NCI-H2107 treated with DMSO at 0.1 percent for 48 hours (cell line): ENCODE results near the gene PREX1.

Experiments
- DNase-seq: peaks from one replicate; lab custom pipeline; 2025; ENCODE audit not compliant: unreplicated experiment; lab: John Stamatoyannopoulos, UW

The PREX1 gene

DNA sequence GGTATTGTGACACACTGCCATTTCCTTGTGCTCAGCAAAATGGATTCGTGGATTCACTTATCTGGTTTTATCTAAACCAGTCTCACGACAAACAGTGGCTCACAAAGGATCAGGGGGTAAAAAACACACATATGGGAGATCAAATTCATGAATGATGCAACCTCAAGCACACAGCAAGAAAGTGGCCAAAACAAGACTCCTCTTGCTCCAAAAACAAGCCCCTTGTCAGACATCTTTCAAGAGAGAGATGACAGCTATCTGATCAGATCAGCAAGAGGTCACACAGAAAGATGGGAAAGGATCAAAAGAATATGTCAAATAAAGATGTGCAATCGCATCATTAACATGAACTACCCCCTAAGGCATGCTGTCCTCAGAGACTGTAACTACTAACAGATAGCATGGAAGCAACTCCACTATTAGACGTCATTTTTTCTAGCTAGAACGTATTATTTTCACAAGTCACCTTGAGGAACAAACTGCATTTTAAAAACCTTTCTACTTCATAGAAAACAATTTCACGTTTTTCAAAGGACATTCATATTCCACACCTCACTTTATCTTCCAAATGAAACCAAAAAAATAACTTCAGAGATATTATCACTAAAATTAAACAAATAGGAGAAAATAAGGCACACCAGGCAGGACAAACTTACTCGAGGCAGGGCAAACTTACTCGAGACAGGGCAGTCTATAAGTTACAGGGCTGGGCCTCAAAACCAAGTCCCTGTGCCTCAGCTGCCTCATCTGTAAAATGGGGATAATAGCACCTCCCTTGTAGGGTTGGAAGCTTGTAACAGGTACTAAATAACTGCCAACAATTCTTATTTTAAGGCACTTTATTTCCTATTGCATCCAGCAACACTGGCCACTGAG lies 122.3 kb downstream of the PREX1 start:
- no peak for DNase-seq

DNA sequence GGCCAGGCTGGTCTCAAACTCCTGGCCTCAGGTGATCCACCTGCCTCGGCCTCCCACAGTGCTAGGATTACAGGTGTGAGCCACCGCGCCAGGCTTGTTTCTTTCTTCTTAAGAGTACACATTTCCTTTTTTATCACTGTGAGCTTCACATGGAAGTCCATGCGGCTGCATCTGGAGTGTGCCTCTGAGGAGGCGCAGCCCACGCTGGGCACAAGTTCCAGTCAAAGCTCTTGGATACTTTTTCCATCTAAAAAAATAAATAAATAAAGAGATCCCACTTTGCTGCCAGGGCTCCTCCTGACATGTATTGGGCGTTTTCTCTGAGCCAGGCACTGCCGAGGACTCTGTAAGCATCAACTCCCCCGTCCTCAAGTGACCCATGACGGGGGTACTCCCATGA lies 123.0 kb downstream of the PREX1 start:
- no peak for DNase-seq

- DNase-seq: no peak
Measured at GRCh38 chr20:48703511-48704219, 124.1 kb downstream of the PREX1 start.

DNA sequence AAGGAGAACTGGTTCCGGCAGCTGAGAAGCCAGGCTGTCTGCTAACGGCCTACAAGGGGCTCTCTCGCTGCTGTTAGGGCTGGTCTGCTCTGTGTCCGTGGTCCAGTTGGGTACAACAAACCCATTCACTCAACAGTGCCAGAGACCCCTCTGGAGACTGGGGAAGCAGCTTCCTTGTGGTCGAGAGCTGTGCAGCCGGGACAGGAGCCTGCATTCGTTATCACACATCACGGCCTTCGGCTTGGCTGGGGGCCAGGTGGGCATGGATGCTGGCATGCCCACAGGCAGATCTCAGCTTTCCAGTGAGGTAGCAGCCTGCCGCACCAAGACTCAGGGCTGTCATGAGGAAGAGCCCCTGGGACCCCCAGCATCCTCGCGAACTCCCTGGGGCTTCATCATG lies 124.7 kb downstream of the PREX1 start:
- DNase-seq: no peak

DNA sequence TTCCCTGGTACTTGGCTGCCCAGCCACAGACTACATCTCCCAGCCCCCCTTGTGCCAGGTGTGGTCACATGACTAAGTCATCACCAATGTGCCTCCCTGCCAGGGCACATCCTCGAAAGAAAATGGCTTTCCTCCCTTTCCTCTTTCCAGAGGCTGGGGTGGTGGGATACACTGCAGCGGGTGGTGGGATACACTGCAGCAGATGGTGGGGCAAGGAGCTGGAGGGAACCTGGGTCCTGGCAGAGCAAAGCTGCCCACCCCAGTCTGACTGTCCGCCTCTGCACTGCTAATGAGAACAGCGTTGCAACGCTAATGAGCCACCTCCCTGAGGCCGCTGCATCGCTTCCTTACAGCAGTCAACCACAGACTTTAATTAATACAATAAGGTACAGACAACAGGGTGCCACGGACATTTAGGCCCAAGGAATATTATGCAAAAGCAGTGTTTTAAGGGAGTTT lies 125.3 kb downstream of the PREX1 start:
- no peak for DNase-seq

- no peak for DNase-seq
Measured at GRCh38 chr20:48701702-48702101, 126.1 kb downstream of the PREX1 start.

DNA sequence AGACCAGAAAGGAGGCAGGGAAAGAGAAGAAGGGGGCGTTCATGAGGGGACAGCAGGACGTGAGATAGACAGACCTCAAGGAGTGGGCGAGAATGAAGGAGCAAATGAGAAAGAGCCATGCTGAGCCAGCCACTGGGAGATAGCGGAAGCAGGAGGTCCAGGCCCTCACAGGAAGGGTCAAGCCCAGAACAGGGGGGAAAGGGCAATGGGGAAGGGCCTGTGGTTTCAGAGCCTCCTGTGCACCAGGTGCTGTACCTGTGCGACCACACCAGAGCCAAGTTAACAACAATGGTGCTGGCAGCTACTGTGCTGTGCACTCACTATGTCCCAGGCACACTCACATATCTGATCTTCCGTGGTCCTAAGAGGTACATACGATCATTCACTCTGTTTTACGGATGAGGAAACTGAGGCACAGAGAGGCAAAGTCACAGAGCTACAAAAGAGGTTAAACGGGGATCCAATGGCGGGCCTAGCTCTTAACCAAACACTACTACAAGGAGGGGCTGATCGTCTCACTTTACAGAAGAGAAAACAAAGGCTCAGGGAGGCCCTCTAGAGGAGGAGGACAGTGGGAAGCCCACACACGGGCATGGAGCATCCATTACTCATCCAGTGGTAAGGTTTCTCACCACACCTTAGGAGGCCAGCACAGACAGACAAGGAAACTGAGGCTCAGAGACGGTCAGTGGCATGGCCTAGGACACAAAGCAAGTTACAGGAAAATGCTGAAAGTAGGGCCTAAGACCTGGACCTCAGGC lies 129.1 kb downstream of the PREX1 start:
- no peak for DNase-seq

DNA sequence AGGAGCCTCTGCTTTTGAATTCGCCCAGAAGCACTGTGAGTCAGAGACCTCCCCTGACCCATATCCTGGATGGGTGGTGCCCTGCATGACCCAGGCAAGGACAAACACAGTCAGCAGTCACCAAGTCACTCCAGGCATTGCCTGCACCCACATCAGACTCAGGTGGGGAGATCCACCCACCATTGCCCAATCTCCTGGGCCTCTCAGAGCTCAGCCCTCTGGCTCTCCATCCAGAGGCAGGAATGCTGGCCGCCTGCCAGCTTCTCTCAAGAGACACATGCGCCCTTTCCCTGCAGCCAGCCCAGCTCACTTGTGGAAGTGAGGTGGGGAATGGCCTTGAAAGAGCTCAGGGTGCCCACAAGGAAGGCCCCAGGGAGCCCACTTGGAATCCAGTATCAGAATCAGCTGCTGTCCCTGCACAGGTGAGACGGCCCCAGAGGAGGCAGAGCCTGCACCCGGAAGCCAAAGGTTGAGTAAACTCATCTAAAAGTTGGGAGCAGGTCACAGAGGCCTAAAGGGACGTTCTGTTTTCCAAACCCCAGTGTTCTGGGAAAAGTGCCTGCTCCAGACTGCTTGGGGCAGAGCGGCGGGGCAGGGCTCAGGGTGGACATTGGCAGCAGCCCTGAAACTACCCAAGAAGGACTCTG lies 129.8 kb downstream of the PREX1 start:
- DNase-seq: peak; percentile 87

DNA sequence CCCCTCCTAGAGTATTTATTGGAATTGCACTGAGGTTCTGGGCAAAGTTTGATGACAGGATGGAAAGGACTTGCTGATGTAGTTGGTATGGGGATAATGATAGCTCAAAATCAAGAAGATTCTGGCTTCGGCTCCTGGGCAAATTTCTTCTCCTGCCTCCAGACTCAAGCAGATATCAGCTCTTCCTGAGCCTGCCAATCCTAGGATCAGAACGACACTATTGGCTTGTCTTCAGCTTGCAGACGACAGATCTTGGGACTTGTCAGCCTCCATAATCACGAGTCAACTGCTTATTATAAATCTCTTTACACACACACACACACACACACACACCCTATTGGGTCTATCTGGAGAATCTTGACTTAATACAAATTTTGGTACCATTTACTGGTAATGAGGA lies 131.1 kb downstream of the PREX1 start:
- DNase-seq: no peak

DNA sequence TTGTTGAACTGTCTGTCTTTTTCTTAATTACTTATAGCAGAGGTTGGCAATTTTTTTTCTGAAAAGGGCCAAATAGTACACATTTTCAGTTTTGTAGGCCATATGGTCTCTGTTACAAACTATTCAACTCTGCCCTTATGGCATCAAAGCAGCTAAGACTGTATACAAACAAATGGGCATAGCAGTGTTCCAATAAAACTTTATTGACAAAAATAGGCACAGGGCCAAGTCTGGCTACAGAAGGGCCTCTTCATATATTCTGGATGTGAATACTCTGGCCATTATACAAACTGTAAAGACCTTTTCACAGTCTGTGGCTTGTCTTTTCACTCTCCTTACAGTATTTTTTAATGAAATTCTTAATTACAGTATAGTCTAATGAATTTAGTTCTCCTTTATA lies 132.1 kb downstream of the PREX1 start:
- DNase-seq: no peak

DNA sequence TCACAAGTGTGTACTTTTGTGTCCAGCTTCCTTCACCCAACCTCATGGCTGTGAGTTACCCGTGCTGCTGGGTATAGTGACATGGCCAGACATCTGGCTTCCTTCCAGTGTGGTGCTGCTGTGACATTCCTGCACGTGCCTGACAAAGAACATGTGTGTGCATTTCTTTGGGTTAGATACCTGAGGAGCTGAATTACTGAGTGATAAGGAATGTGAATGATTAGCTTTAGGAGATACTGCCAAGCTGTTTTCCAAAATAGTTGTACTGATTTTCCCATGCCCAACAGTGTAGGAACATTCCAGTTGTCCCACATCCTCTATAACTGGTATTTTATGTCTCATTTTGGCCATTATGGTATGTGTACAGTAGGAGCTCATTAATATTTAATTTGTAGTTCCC lies 132.5 kb downstream of the PREX1 start:
- DNase-seq: no peak

GRCh38 chr20:48694381-48694865 lies 133.4 kb downstream of the PREX1 start:
- no peak for DNase-seq

DNA sequence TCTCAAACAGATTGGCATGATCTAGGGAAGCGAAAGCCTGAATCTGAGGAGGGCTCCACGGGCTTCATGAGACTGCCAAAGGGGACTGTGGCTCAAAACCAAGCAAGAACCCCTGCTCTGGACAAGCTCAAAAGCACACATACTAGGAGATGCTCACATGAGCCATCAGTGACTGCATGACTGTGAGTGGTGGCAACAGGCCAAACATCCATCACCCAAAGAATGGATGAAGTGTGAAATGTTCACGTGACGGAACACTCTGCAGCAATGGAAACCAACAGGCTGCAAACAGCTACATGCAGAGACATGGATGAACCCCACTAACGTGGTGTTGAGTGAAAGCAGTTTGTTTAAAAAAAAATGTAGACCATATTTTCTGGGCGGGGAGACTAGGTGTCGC lies 136.3 kb downstream of the PREX1 start:
- no peak for DNase-seq

GRCh38 chr20:48690888-48691287 lies 136.9 kb downstream of the PREX1 start:
- no peak for DNase-seq

DNA sequence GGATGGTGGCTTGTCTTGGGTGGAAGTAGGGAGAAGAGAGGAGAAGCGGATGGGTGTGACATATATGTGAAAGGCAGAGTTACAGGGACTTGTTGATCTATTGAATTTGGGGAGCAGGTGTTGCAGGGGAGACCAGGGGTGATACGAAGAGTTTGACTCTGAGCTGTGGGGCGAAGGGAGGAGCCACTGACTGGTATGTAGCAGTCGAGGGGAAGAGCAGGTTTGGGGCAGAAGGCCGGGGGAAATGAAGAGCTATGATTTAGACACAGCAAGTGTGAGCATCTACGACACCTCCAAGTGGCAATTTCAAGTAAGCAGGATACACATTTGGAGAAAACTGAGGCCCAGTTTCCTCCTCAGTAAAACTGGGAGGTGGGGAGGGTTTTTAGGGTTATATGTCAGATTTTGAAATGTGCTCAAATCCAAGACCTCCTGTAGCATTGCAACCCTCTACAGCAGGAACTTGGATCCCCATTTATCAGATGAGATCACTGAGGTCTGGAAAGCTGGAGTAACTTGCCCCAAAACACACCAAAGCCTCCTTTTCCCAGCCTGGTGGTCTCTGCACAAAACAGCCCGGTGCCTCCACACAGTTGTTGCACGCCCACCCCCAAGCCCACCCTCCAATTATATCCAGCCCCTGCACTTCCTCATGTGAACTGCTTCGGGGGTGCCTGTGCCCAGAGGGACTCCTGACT lies 137.8 kb downstream of the PREX1 start:
- no peak for DNase-seq

GRCh38 chr20:48689388-48689787 lies 138.4 kb downstream of the PREX1 start:
- DNase-seq: no peak

DNA sequence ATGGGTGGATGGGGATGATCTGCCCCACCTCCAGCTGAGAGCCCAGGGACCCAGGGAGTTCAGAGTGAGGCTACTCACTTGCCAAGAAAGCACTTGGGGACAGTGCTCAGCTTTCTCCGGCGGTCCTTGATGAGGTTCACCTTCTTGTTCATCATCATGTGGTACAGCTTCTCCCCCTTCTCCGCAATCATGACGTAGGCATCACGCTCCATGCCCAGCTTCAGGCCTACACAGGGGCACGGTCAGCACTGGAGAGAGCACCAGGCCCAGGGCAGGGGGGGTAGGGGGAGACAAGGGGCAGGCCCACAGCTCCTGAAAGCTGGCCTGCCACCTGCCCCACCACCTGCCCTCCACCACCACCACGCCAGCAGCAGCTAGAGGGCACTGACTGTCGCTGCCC lies 139.2 kb downstream of the PREX1 start:
- DNase-seq: no peak

- DNase-seq: no peak
Measured at GRCh38 chr20:48687117-48687800, 140.5 kb downstream of the PREX1 start.

DNA sequence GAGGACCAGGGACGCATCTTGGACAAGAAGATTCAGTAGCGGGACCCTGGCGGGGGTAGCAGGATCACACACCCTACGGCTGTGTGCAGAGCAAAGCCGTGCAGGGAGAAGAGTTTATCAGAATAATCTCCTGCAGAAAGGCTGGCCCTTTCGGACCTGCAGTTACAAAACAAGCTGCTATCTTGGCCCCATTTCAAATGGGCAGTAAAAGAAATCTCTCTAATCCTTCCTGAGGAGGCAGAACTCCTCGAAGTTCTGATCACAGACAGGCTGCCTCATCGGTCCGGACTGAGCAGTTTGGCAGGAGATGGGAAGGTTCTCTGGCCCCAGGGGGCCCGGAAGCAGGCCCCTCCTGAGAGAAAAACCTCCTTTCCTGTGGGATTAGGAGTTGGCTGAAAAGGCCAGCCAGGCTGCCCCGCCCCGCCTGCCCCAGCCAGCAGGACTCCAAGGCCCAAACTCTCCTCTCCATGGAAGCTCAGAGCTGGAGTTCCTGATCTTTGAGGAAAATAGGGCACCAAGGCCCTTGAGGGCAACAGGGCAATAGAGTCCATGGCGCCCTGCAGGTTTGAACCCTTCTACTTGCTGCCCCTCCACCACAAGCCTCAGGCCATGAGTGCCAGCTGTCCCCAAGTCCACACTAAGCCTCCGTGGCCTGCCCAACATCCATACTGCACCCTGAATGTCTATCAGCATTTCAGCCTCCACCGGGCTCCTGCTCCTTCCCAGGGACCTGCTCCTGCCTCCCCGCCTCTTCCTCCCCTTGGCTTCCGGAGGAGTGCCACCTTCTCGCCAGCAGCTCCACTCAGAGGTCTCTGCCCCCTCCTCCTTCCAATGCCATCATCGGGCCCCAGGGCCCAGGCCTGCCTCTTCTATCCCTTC lies 141.3 kb downstream of the PREX1 start:
- no peak for DNase-seq
